Fibroblast of pulmonary artery (primary cell): ENCODE results near the gene KCNQ4.

Experiments used
- DNase-seq: peaks from one replicate; pipeline ENCODE4 v3.0.0-alpha.2; 2010; ENCODE audit warnings: low read depth
- H3K4me3 ChIP-seq: replicated peaks from 2 replicates; pipeline ENCODE4 v1.5.1; 2011; ENCODE audit warnings: low read depth, mild to moderate bottlenecking, control low read depth, low read length, moderate library complexity
- CTCF ChIP-seq: IDR thresholded peaks from 2 replicates; pipeline ENCODE4 v1.5.1; 2011; ENCODE audit warnings: mild to moderate bottlenecking, control low read depth, low read length, inconsistent platforms; ENCODE audit errors: missing control alignments

Gene KCNQ4

GRCh38 chr1:40841602-40842001, 58.0 kb downstream of the KCNQ4 start:
- no peak for TF ChIP-seq CTCF
- DNase-seq: no peak
- no peak overlapping the region for H3K4me3 ChIP-seq

- DNase-seq: no peak
- no peak overlapping the region for H3K4me3 ChIP-seq
- no peak for TF ChIP-seq CTCF
These were observed 58.6 kb downstream of the KCNQ4 start for GRCh38 chr1:40842207-40842606.

- DNase-seq: no peak
- TF ChIP-seq CTCF: no peak
- no peak overlapping the region for H3K4me3 ChIP-seq
These were observed 59.1 kb downstream of the KCNQ4 start for GRCh38 chr1:40842691-40843090.

- no peak for DNase-seq
- TF ChIP-seq CTCF: no peak
- H3K4me3 ChIP-seq: no peak overlapping the region
These were observed 60.5 kb downstream of the KCNQ4 start for GRCh38 chr1:40844079-40844478.

- no peak overlapping the region for H3K4me3 ChIP-seq
- no peak for TF ChIP-seq CTCF
- DNase-seq: no peak
These were observed 61.6 kb downstream of the KCNQ4 start for GRCh38 chr1:40844887-40845878.

GRCh38 chr1:40845895-40846294, 62.3 kb downstream of the KCNQ4 start:
- DNase-seq: no peak
- H3K4me3 ChIP-seq: no peak overlapping the region

More at GRCh38 chr1:40845895-40846294, 62.3 kb downstream of the KCNQ4 start:
- TF ChIP-seq CTCF: no peak
